MM.1S (cell line): ENCODE data around the gene C11orf86.
A peak's percentile ranks its signal among the peaks of the same experiment; 100 is the strongest.

Experiments used
- DNase-seq: peaks from one replicate; pipeline ENCODE4 v3.0.0-alpha.2; 2015
- H2AFZ ChIP-seq: fragments of 300-600 bp; sonication (generic); 2 replicates; pipeline ENCODE4 v1.6.0; 2016; ENCODE audit warnings: antibody characterized with exemption, low read length
- H3F3A ChIP-seq: fragments of 300-600 bp; sonication (generic); 2 replicates; pipeline ENCODE4 v1.6.1; 2016; ENCODE audit warnings: mild to moderate bottlenecking, antibody characterized with exemption, low read length, moderate library complexity, mixed read lengths; ENCODE audit not compliant: insufficient read depth
- H3K27ac ChIP-seq: fragments of 300-600 bp; sonication (generic); 2 replicates; pipeline ENCODE4 v1.5.1; 2016; ENCODE audit warnings: mild to moderate bottlenecking, low read length
- H3K27me3 ChIP-seq: fragments of 300-600 bp; sonication (generic); replicated peaks from 2 replicates; pipeline ENCODE4 v1.6.0; 2016; ENCODE audit warnings: low read length; ENCODE audit not compliant: insufficient read depth
- H3K36me3 ChIP-seq: fragments of 300-600 bp; sonication (generic); replicated peaks from 2 replicates; pipeline ENCODE4 v1.6.1; 2016; ENCODE audit warnings: mild to moderate bottlenecking, low read length, mixed read lengths; ENCODE audit not compliant: insufficient read depth
- H3K4me1 ChIP-seq: fragments of 300-600 bp; sonication (generic); 2 replicates; pipeline ENCODE4 v1.6.1; 2016; ENCODE audit warnings: low read length, mixed read lengths
- H3K4me2 ChIP-seq: fragments of 300-600 bp; sonication (generic); 2 replicates; pipeline ENCODE4 v1.6.0; 2016; ENCODE audit warnings: low read depth, low read length
- H3K4me3 ChIP-seq: fragments of 300-600 bp; sonication (generic); 2 replicates; pipeline ENCODE4 v1.5.1; 2016; ENCODE audit warnings: low read length, mixed read lengths
- H3K79me2 ChIP-seq: fragments of 300-600 bp; sonication (generic); 2 replicates; pipeline ENCODE4 v1.6.1; 2016; ENCODE audit warnings: mixed run types, low read length, mixed read lengths
- H3K9ac ChIP-seq: fragments of 300-600 bp; sonication (generic); 2 replicates; pipeline ENCODE4 v1.6.1; 2016; ENCODE audit warnings: low read length, mixed read lengths
- H3K9me2 ChIP-seq: fragments of 300-600 bp; sonication (generic); replicated peaks from 2 replicates; pipeline ENCODE4 v1.6.1; 2016; ENCODE audit warnings: mild to moderate bottlenecking, low read length, mixed read lengths; ENCODE audit not compliant: insufficient read depth
- H3K9me3 ChIP-seq: fragments of 300-600 bp; sonication (generic); replicated peaks from 2 replicates; pipeline ENCODE4 v1.6.1; 2016; ENCODE audit warnings: mild to moderate bottlenecking, low read length, mixed read lengths; ENCODE audit not compliant: insufficient read depth
- H4K20me1 ChIP-seq: fragments of 300-600 bp; sonication (generic); 2 replicates; pipeline ENCODE4 v1.6.1; 2016; ENCODE audit warnings: mild to moderate bottlenecking, low read length, moderate library complexity, mixed read lengths; ENCODE audit not compliant: insufficient read depth
- CTCF ChIP-seq: fragments of 300-600 bp; sonication (generic); IDR thresholded peaks from 2 replicates; pipeline ENCODE4 v1.5.1; 2016; ENCODE audit warnings: antibody characterized with exemption, low read length, mixed read lengths
- EZH2 ChIP-seq: fragments of 300-600 bp; sonication (generic); optimal IDR thresholded peaks from 2 replicates; pipeline ENCODE3; 2017; ENCODE audit warnings: low read depth, mild to moderate bottlenecking, antibody characterized with exemption, low read length, mixed read lengths
- EZH2phosphoT487 ChIP-seq: fragments of 300-600 bp; sonication (generic); IDR thresholded peaks from 2 replicates; pipeline ENCODE4 v1.6.1; 2018; ENCODE audit warnings: antibody characterized with exemption, low read length

Gene C11orf86

GRCh38 chr11:66979336-66979980 lies 4.4 kb downstream of the C11orf86 start:
- Histone ChIP-seq H4K20me1 (no peaks in the 10 kb centered on the region), H3K9me2 (no peaks in the 10 kb centered on the region), H2AFZ (no peak overlapping the region), H3K9me3 (no peaks in the 10 kb centered on the region), H3K9ac (no peak overlapping the region), H3K4me1 (no peaks in the 10 kb centered on the region), H3K79me2 (no peaks in the 10 kb centered on the region), H3K27ac (no peak overlapping the region), H3K4me2 (no peak overlapping the region), H3F3A (no peaks in the 10 kb centered on the region), H3K27me3 (peaks cover 14% of the 10 kb centered on the region), H3K36me3 (no peaks in the 10 kb centered on the region), H3K4me3 (no peak overlapping the region)
- TF ChIP-seq CTCF (no peak), EZH2 (no peak), EZH2phosphoT487 (no peak)
- no peak for DNase-seq

GRCh38 chr11:66981976-66982578 lies 7.0 kb downstream of the C11orf86 start:
- Histone ChIP-seq H3K4me1 (no peaks in the 10 kb centered on the region), H2AFZ (no peak overlapping the region), H3K4me2 (no peak overlapping the region), H3K9me2 (no peaks in the 10 kb centered on the region), H3F3A (no peaks in the 10 kb centered on the region), H4K20me1 (no peaks in the 10 kb centered on the region), H3K9me3 (no peaks in the 10 kb centered on the region), H3K27me3 (peaks cover 16% of the 10 kb centered on the region), H3K27ac (no peak overlapping the region), H3K79me2 (no peaks in the 10 kb centered on the region), H3K36me3 (no peaks in the 10 kb centered on the region), H3K4me3 (no peak overlapping the region), H3K9ac (no peak overlapping the region)
- TF ChIP-seq CTCF, result no peak
- TF ChIP-seq EZH2phosphoT487, result no peak
- TF ChIP-seq EZH2, result no peak
- peak; percentile 50 for DNase-seq

DNA sequence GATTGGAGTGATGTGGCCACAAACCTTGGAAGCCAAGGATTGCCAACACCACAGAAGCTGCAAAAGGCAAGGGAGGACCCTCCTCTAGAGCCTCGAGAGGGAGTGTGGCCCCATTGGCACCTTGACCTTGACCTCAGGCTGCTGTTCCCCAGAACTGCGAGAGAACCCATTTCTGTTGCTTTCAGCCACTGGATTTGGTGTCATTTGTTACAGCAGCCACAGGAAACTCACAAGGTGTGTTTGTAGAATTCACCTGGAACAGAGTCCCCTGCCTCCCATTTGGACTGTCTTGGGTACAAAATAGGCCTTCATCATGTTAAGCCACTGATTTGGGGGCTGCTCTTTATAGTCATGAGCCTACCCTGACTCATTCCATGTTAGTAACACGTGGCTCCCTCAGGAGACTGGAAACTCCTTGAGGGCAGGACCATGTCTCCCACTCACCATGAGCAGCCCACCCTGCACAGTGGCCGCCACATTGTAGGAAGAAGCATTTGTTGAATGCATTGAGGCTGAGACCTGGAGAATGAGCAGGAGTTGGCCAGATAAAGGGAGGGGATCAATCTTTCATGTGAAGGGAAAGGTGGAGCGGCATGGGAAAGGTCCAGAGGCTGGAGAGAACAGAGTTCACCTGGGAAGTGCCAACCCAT lies 8.3 kb downstream of the C11orf86 start:
- Histone ChIP-seq H3K27me3 (peaks cover 26% of the 10 kb centered on the region), H3K4me1 (no peaks in the 10 kb centered on the region), H4K20me1 (no peaks in the 10 kb centered on the region), H3F3A (no peaks in the 10 kb centered on the region), H2AFZ (no peak overlapping the region), H3K36me3 (no peaks in the 10 kb centered on the region), H3K4me3 (no peak overlapping the region), H3K9me2 (no peaks in the 10 kb centered on the region), H3K4me2 (no peak overlapping the region), H3K9me3 (no peaks in the 10 kb centered on the region), H3K79me2 (no peaks in the 10 kb centered on the region), H3K27ac (no peak overlapping the region), H3K9ac (no peak overlapping the region)
- no peak for TF ChIP-seq CTCF
- no peak for TF ChIP-seq EZH2
- TF ChIP-seq EZH2phosphoT487, result no peak
- DNase-seq, result no peak
